ENCODE measurements around the gene EGFL7.

GRCh38 chr9:136685216-136685615 lies 22.5 kb downstream of the EGFL7 start:
- 0 out of 2 replicates have a peak, but pooled peaks have one; percentile 13 for TF ChIP-seq POLR2AphosphoS5 (IDR thresholded peaks at IDR 0.05; ENCODE audit: low read length)
- no peak for TF ChIP-seq FOS (IDR thresholded peaks at IDR 0.05; ENCODE audit: borderline replicate concordance, extremely low read depth, insufficient read length)
- TF ChIP-seq MAX (IDR thresholded peaks at IDR 0.05; ENCODE audit: low read depth, low read length), result no peak
- no peak for TF ChIP-seq POLR2A (IDR thresholded peaks at IDR 0.05; ENCODE audit: low read depth, low read length)
- no peak for TF ChIP-seq RFX5 (IDR thresholded peaks at IDR 0.05; ENCODE audit: low read depth, low read length)
- no peak for TF ChIP-seq REST (IDR thresholded peaks at IDR 0.05; ENCODE audit: low read depth, low read length)
- no peak for TF ChIP-seq CTCF (IDR thresholded peaks at IDR 0.05 in 2 of 3, conservative IDR thresholded peaks at IDR 0.05 in 1 of 3; ENCODE audit: control insufficient read depth in 2 of 3, extremely low read depth in 1 of 3, insufficient read depth in 1 of 3, low read depth in 3 of 3, low read length in 3 of 3)
- no peak for TF ChIP-seq NR2C2 (IDR thresholded peaks at IDR 0.05; ENCODE audit: borderline replicate concordance, control insufficient read depth, insufficient read length, low read depth)
- no peak for TF ChIP-seq YY1 (IDR thresholded peaks at IDR 0.05; ENCODE audit: low read depth, low read length)
- TF ChIP-seq BACH1 (IDR thresholded peaks at IDR 0.05; ENCODE audit: borderline replicate concordance), result no peak
- no peak for TF ChIP-seq EZH2 (IDR thresholded peaks at IDR 0.05; ENCODE audit: borderline replicate concordance, control insufficient read depth, low read depth, low read length)

All from GM12878 (cell line).